Activated T-cell treated with anti-CD3 and anti-CD28 coated beads, Interleukin-2, amount 50 U/mL, for 1 hour (primary cell): ENCODE measurements around the gene AGAP3.
A peak's percentile ranks its signal among the peaks of the same experiment; 100 is the strongest.

Experiments
- DNase-seq: peaks from one replicate; pipeline ENCODE4 v3.0.0-alpha.2; 2020

The AGAP3 gene

GRCh38 chr7:151074817-151075661 is 11.2 kb upstream of the AGAP3 start:
- DNase-seq = no peak

DNA sequence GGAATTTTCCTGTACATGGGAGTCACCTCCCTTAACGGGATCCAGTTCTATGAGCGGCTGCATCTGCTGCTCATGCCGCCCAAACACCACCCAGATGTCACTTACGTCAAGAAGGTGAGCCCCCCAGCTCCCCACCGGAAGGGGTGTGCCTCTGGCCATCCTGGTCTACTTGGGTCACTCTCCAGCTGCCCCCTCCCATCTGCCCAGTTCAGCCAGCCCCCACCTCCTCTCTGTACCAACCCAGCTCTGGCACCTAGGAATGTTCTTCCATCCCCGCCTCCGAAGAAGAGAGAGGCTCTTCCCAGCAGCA is 10.7 kb upstream of the AGAP3 start:
- no peak for DNase-seq

- DNase-seq = no peak
These were observed 10.3 kb upstream of the AGAP3 start for GRCh38 chr7:151075978-151076426.

DNA sequence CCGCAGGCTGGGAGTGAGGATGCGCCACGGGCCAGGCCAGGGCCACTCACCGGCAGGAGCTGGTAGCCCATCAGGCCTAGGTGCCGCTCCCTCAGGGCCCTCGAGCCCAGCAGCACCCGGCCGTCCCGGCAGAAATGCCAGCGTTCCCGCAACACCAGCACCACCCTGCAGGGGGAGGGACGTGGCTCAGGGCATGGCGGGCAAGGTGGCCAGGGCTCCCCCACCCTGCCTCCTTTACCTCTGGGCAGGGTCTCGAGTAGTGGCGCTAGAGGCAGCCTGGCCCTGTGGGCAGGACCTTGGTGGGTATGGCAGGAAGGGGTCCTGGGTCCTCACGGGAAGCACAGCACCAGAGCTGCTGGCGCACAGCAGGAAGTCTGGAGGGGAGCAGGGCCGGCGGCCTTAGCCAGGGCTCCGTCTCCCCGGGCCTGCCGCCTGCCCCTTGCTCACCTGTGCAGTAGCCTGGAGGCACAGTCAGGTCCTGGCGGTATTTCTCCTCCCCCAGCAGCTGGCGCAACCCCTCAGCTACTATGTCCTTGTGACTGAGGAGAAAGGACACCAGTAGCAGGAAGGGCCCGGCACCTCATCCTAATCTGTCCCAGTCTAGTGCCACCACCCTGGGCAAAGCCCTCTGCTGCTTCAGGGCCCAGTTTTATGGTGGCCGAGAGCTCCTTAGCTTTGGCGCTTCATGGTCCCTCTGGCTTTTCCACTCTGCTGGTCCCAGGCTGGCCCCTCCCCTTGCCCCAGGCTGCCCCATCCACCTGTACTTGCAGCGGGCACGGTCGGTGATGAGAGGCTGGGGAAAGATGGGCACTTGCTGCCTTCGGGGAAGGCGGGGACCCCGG is 9.2 kb upstream of the AGAP3 start:
- DNase-seq = no peak

DNA sequence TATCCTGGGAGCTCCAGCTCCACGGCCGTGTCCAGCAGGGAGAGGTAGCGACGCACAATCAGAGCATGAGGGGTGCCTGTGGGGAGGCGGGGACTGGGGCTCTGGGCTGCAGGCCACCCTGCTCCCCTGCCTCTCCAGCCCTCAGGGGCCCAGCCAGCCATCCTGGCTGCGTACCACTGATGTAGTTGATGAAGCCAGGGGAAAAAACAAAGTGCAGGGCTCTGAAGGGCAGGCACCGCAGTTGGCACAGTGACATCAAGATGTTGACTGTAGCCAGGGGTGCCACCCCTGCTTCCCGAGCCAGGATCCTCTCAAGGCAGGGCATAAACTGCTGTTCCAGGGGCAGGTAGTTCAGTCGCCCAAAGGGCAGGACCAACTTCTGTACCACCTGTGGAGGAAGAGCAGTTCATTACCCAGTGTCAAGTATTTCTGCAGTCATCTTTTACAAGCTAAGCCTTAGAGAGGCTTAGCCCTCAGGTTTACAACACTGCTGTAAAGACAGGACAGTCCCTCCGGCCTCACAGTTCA is 8.5 kb upstream of the AGAP3 start:
- no peak for DNase-seq

DNA sequence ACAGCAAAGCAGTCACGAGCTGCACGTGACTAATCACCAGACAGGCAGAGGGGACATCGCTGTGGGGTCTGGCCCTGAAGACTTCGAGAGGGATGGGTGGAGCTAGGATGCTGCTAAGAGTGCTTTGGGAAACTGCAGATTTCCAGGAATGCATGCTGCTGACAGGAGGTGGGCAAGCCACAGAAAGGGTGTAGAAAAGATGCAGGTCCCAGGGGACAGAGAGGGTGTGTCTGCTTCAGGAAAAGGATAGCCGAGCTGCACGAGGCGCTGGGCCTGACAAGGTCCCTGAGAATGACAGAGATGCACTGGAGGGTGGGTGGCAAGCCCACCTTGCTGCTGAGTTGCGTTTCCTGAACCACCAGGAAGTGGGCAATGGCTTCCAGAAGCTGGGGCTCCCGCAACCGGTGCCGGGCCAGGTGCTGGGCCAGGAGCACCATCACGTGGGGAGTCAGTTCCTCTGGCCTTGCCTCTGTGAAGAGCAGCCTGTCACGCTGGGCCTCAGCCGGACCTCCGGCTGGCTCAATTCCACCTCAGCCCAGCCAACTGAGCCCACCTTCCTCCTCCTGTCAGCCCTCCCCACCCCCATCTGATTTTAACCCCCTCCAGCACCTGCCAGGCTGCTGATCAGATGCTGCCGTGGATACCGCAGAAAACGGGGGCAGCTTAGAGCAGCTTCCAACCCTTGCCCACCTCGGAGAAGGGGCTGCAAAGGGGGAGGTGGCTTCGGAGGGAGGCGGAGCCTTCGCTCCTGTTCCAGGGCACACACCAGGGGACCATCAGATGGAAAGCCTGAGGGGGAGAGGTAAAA is 7.8 kb upstream of the AGAP3 start:
- no peak for DNase-seq

DNA sequence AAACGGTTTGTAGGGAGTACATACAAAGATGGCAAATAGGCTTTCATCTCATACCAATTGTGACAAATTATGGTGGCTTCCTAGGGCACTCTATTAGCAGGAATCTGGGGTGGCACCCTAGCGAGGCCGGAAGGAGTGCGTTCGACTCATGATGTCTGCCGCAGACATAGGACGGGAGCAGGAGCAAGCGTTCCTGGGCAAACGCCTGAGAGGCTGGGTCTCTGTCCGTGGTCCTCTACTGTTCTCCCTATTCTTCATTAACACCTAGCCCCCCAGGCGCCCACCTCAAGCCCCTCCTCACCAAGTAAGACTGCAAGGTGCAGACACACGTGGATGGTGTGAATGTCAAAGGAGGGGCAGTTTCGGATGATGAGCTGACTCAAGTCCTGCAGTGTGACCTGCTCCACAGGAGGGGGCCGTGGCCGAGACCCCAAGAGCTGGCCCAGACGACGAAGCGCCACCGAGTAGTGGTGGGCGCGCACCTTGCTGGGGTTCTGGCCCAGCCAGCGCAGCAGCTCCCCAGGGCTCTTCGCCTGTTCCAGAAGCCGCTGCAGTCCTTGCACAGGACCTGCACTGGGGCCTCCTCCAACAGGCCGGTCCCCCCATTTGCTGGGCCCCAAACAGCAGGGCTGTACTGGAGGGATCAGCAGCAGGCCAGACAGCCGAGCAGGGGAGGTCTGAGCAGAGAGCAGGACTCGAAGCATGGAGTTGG is 6.9 kb upstream of the AGAP3 start:
- no peak for DNase-seq

DNA sequence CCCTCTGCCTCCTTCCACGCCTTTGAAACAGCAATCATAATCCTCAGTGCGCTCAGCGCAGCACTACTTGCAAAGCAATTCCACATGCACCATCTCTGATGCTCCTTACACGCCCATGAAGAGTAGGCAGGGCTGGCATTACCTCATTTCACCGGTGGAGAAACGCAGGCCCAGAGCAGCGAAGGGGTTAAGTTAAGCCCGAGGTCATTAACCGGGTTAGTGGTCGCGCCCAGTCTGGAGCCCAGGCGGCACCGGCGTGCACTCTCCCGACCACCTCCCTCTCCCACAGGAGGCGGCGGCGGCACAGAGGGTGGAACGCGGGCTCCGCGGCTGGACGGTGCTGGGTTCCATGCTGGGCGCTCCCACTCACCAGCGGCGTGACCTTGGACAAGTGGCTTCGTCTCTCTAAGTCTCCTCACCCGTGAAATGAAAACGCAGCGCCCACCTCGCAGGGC is 6.2 kb upstream of the AGAP3 start:
- no peak for DNase-seq

DNA sequence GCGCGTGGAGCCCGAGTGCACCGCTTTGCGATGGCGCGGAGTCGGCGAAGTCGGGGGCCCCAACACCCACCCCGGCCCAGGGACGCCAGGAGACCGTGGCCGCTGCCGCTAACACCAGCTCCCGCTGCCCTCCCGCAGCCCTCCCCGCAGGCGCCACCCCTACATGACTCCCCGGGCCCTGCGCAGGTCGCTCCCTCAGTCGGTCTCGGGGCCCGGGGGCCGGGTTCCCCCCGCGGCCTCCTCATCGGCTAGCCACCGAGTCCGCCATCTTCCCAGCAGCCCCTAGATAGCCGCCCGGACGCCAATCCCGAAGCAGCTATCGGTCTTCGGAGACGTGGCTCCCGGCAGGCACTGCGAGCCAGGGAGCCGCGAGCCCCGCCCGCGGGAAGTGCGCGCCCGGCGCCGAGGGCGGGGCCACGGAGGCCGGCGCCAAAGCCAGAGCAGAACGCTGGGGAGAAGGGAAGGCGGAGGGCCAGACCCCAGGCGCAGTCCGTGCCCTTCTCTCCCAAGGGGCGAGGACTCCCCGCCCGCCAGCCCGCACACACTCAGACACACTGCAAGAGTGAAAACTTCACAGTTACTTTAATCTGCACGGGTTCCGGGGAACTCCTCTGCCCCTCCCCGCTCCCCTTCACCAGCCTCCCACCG is 5.6 kb upstream of the AGAP3 start, which contains the start of gene FASTK:
Gene FASTK, minus strand, starts transcription at position 288 of the 648 bp plus-strand sequence. Its CDS starts 43 bp downstream, at position 245.
- DNase-seq = peak; percentile 84

GRCh38 chr7:151081170-151082101 is 4.8 kb upstream of the AGAP3 start:
- DNase-seq = no peak

- DNase-seq = no peak
These were observed 3.9 kb upstream of the AGAP3 start for GRCh38 chr7:151082141-151083070.

DNA sequence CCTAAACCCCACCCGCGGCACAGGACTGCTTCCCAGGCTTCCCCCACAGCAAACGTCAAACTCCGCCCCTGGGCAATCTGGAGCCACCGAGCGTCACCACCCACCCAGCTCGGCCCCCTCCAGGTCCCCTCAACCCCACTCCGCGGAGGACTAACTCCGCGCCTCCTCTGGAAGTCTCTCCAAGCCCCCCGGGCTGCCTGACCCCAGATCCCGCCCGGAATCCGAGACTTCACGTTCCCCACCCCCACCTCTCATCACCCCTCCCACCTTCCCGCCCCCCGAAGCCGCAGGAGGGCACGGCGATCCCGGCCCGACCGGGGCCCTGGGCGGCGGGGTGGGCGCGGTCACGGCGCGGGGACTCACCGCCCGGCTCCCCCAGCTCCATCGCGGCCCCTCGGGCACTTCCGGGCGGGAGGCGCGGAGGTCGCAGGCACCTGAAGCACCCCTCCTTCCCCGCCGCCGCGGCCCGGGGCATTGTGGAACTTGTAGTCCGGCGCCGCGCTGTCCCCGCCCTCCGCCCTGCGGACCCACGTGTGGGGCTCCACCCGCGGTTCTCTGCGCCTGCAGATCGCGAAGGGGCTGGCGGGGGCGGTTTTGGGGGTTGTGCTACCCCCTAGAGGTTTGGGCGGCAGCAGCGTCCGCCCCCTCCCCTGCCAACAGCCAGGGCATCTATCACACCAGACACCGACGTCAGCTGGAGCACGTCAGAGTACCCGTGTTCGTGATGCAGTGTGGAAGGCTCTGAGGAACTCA is 3.0 kb upstream of the AGAP3 start, which contains the start of gene TMUB1:
Gene TMUB1, minus strand, starts transcription at position 423 of the 753 bp plus-strand sequence. CDS start 930 bp downstream, outside the sequence.
- DNase-seq = peak; percentile 94

DNA sequence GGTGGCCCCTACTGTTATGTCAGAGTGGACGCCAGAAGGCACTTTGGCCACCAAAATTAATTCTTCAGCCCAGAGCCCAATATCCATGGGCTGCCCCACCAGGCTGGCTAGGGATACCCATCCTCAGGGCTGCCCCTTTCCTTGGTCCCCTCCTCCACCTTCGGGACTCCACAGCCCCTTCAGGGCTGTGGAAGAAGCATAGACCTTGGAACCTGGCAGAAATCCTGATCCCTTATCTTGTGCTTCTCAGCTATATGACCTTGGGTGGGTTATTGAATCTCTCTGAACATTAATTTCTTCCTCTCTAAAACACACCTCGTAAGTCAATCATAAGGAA is 2.5 kb upstream of the AGAP3 start:
- no peak for DNase-seq

GRCh38 chr7:151085329-151085690 is 965 bp upstream of the AGAP3 start:
- DNase-seq = no peak

- peak; percentile 54 for DNase-seq
These were observed 548 bp downstream of the AGAP3 start for GRCh38 chr7:151086802-151087244.

GRCh38 chr7:151087245-151088018 is 1.2 kb downstream of the AGAP3 start:
- peak; percentile 59 for DNase-seq

- DNase-seq = no peak
These were observed 2.0 kb downstream of the AGAP3 start for GRCh38 chr7:151088019-151088855.
